Neutrophil (primary cell): Measurements from ENCODE around the gene SETD5.

Experiments
- H3K27ac ChIP-seq: fragments of 200-600 bp; sonication (generic); 2 replicates; pipeline ENCODE4 v1.5.1; 2016; ENCODE audit warnings: mild to moderate bottlenecking, moderate library complexity
- H3K27me3 ChIP-seq: fragments of 200-600 bp; sonication (generic); 2 replicates; pipeline ENCODE4 v1.6.0; 2016; ENCODE audit warnings: mild to moderate bottlenecking
- H3K36me3 ChIP-seq: fragments of 200-600 bp; sonication (generic); 2 replicates; pipeline ENCODE4 v1.5.1; 2017
- H3K4me1 ChIP-seq, 2 experiments: fragments of 200-600 bp in 1 of 2; sonication (generic) in 1 of 2; 1 replicate in 1 of 2; 2 replicates in 1 of 2; pipeline versions ENCODE4 v1.5.1 to v1.6.1; 2013 to 2016; ENCODE audit warnings: low read depth in 1 of 2, low read length in 1 of 2, mild to moderate bottlenecking in 1 of 2, moderate library complexity in 1 of 2; ENCODE audit not compliant: control insufficient read depth in 1 of 2, insufficient read depth in 1 of 2
- H3K4me3 ChIP-seq, 2 experiments: fragments of 200-600 bp in 1 of 2; sonication (generic) in 1 of 2; 1 replicate in 1 of 2; 2 replicates in 1 of 2; pipeline ENCODE4 v1.5.1; 2013 to 2016; ENCODE audit warnings: low read depth in 1 of 2, low read length in 1 of 2, mild to moderate bottlenecking in 1 of 2, moderate library complexity in 1 of 2
- H3K9me3 ChIP-seq: fragments of 200-600 bp; sonication (generic); 2 replicates; pipeline ENCODE4 v1.5.1; 2016
- CTCF ChIP-seq: fragments of 200-600 bp; sonication (generic); IDR thresholded peaks from 2 replicates; pipeline ENCODE4 v1.5.1; 2016; ENCODE audit warnings: antibody characterized with exemption

SETD5 gene

GRCh38 chr3:9452417-9452816 lies 55.0 kb downstream of the SETD5 start:
- Histone ChIP-seq H3K4me1 (no peaks in the 10 kb centered on the region), H3K27ac (peak overlapping the region; percentile 5), H3K9me3 (no peaks in the 10 kb centered on the region), H3K36me3 (peaks cover 82% of the 10 kb centered on the region), H3K4me3 (no peak overlapping the region), H3K27me3 (no peaks in the 10 kb centered on the region)
- TF ChIP-seq CTCF: no peak

- Histone ChIP-seq H3K36me3 (peaks cover 82% of the 10 kb centered on the region), H3K9me3 (no peaks in the 10 kb centered on the region), H3K4me3 (no peak overlapping the region), H3K4me1 (no peaks in the 10 kb centered on the region), H3K27me3 (no peaks in the 10 kb centered on the region), H3K27ac (no peak overlapping the region)
- TF ChIP-seq CTCF: no peak
These were observed 58.2 kb downstream of the SETD5 start for GRCh38 chr3:9455596-9456131.

- H3K36me3 ChIP-seq: peaks cover 100% of the 10 kb centered on the region
These were observed 70.0 kb downstream of the SETD5 start for GRCh38 chr3:9467451-9467850.

GRCh38 chr3:9468460-9468859 lies 71.0 kb downstream of the SETD5 start:
- H3K27ac ChIP-seq: no peak overlapping the region

More at GRCh38 chr3:9467451-9467850, 70.0 kb downstream of the SETD5 start:
- no peak overlapping the region for H3K4me3 ChIP-seq
- H3K9me3 ChIP-seq: no peaks in the 10 kb centered on the region
- no peak overlapping the region for H3K27ac ChIP-seq
- no peaks in the 10 kb centered on the region for H3K27me3 ChIP-seq
- H3K4me1 ChIP-seq: no peaks in the 10 kb centered on the region
- no peak for TF ChIP-seq CTCF

GRCh38 chr3:9469986-9470385 lies 72.6 kb downstream of the SETD5 start:
- no peak for TF ChIP-seq CTCF
- no peaks in the 10 kb centered on the region for H3K27me3 ChIP-seq
- H3K27ac ChIP-seq: no peak overlapping the region
- H3K9me3 ChIP-seq: no peaks in the 10 kb centered on the region
- peaks cover 100% of the 10 kb centered on the region for H3K36me3 ChIP-seq
- no peak overlapping the region for H3K4me3 ChIP-seq
- no peaks in the 10 kb centered on the region for H3K4me1 ChIP-seq

More at GRCh38 chr3:9468460-9468859, 71.0 kb downstream of the SETD5 start:
- TF ChIP-seq CTCF: no peak
- Histone ChIP-seq H3K9me3 (no peaks in the 10 kb centered on the region), H3K4me3 (no peak overlapping the region), H3K27me3 (no peaks in the 10 kb centered on the region), H3K4me1 (no peaks in the 10 kb centered on the region), H3K36me3 (peaks cover 100% of the 10 kb centered on the region)
